B cell (primary cell): ENCODE results near the gene SPEM3.

ENCODE experiments used
- CTCF ChIP-seq: fragments of 200-600 bp; IDR thresholded peaks from one replicate; pipeline ENCODE4 v1.8.0; 2022; ENCODE audit warnings: antibody characterized with exemption, mild to moderate bottlenecking
- EZH2 ChIP-seq: IDR thresholded peaks from 2 replicates; pipeline ENCODE4 v1.6.1; 2012; ENCODE audit warnings: borderline replicate concordance, low read depth, mild to moderate bottlenecking, moderate library complexity, low read length; ENCODE audit not compliant: insufficient read depth, poor library complexity, severe bottlenecking

DNA sequence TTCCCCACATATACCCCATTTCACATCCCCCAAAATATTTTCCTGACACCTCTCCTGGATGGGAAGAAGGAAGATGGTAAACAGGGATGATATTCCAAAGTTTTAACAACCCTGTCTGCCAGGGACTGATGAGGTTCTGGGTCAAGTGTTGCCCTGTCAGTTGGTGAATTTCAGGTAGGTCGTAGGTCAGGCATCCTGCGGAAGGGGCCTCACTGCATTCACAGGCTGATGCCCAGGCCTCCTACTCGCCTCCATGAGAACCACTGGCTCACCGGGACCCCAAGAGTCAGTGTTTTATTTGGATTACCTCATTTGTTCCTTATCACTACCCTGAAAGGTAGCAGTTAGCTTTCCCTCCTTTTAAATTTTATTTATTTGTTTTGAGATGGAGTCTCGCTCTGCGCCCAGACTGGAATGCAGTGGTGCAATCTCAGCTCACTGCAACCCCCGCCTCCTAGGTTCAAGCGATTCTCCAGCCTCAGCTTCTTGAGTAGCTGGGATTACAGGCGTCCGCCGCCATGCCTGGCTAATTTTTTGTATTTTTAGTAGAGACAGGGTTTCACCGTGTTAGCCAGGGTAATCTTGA lies 40.2 kb downstream of the SPEM3 start:
- TF ChIP-seq EZH2: no peak
- no peak for TF ChIP-seq CTCF
